Upper lobe of left lung (tissue), 6 donors: ENCODE results near the gene STX8. TPM values are rescaled to one million over a fixed set of nuclear protein-coding genes. Genes with fewer than 3 reads are reported as not detected.
A peak's percentile ranks its signal among the peaks of the same experiment; 100 is the strongest.
"Not testable (repeated sequence)": the region's sequence is repeated elsewhere in the genome, so short reads cannot be mapped to it uniquely, and the experiment has no call there.

Experiments used
- ATAC-seq, 2 donors: fragments of 200-7000 bp; cut with Tn5 transposase; one replicate each; pipeline ENCODE4 v1.9.1; 2022; ENCODE audit warnings: mild to moderate bottlenecking in 2 of 2, moderate library complexity in 2 of 2; ENCODE audit not compliant: low FRiP score in 2 of 2
- DNase-seq, 2 donors: peaks; one replicate each; pipeline ENCODE4 v3.0.0-alpha.2; 2019 to 2020
- H3K27ac ChIP-seq, 4 donors: fragments of 200-600 bp; sonication (generic); one replicate each; pipeline ENCODE4 v1.5.1; 2016 to 2019
- H3K27me3 ChIP-seq, 4 donors: fragments of 200-600 bp; sonication (generic); one replicate each; pipeline ENCODE4 v1.5.1; 2017 to 2019
- H3K36me3 ChIP-seq, 4 donors: fragments of 200-600 bp; sonication (generic); one replicate each; pipeline ENCODE4 v1.5.1; 2016 to 2019
- H3K4me1 ChIP-seq, 4 donors: fragments of 200-600 bp; sonication (generic); one replicate each; pipeline ENCODE4 v1.5.1; 2018 to 2019
- H3K4me3 ChIP-seq, 4 donors: fragments of 200-600 bp; sonication (generic); one replicate each; pipeline ENCODE4 v1.5.1; 2017 to 2019; ENCODE audit warnings: mild to moderate bottlenecking in 2 of 4, moderate library complexity in 1 of 4
- H3K9me3 ChIP-seq, 4 donors: fragments of 200-600 bp; sonication (generic); one replicate each; pipeline ENCODE4 v1.5.1; 2018 to 2019
- EP300 ChIP-seq, 4 donors: sonication (generic); formaldehyde crosslinking; IDR thresholded peaks; one replicate each; pipeline ENCODE4 v1.5.1; 2017; ENCODE audit warnings: antibody characterized with exemption in 4 of 4, control low read depth in 2 of 4
- POLR2A ChIP-seq, 4 donors: fragments of 450-650 bp; IDR thresholded peaks; one replicate each; pipeline ENCODE4 v1.5.1; 2016 to 2017; ENCODE audit warnings: antibody characterized with exemption in 4 of 4, mild to moderate bottlenecking in 2 of 4
- POLR2AphosphoS5 ChIP-seq, 2 donors: sonication (generic); formaldehyde crosslinking; IDR thresholded peaks; one replicate each; pipeline ENCODE4 v1.5.1; 2017; ENCODE audit warnings: antibody characterized with exemption in 2 of 2
- WGBS, 2 donors: methylation state at CpG; one replicate each; pipeline ENCODE4 v1.1.5; 2017 to 2018; 5-methylcytosine and 5-hydroxymethylcytosine counted together
- total RNA-seq, 6 donors: library from RNA; depleted of rRNA in 4 of 6; stranded (reverse); fragments of >200 nt in 4 of 6; gene quantifications; one replicate each; pipeline versions ENCODE4 v1.1.0 to v1.2.1, GENCODE V29; 2016 to 2021
- TF ChIP-seq, protein P1 (sequence below), 6 experiments: fragments of 450-650 bp in 4 of 6; fragments of 200-600 bp in 2 of 6; sonication (generic) in 2 of 6; IDR thresholded peaks; one replicate each; pipeline ENCODE4 v1.5.1; 2016 to 2019; ENCODE audit warnings: antibody characterized with exemption in 6 of 6
- donor health status: DM: no; HTN: no; CAD: no; lungs with moderate emphysema.
- donor health status: DM: no; HTN: yes; CAD: no; lungs with severe emphysema.

Gene STX8
- total RNA-seq, 6 donors from 2014 or later = 39.2 to 138 (median 52.3) TPM

- Histone ChIP-seq H3K4me1 (no peaks in the 10 kb centered on the region), H3K27ac (no peak overlapping the region), H3K36me3 (peaks cover 0 to 16% (median 3%) of the 10 kb centered on the region in 4 donors), H3K4me3 (no peak overlapping the region), H3K27me3 (no peaks in the 10 kb centered on the region), H3K9me3 (no peaks in the 10 kb centered on the region)
- no peak for DNase-seq
- TF ChIP-seq POLR2A (IDR thresholded peaks at IDR 0.05) = no peak
- TF ChIP-seq EP300 (IDR thresholded peaks at IDR 0.05) = no peak
- no peak for TF ChIP-seq POLR2AphosphoS5 (IDR thresholded peaks at IDR 0.05)
- TF ChIP-seq, protein P1, sequence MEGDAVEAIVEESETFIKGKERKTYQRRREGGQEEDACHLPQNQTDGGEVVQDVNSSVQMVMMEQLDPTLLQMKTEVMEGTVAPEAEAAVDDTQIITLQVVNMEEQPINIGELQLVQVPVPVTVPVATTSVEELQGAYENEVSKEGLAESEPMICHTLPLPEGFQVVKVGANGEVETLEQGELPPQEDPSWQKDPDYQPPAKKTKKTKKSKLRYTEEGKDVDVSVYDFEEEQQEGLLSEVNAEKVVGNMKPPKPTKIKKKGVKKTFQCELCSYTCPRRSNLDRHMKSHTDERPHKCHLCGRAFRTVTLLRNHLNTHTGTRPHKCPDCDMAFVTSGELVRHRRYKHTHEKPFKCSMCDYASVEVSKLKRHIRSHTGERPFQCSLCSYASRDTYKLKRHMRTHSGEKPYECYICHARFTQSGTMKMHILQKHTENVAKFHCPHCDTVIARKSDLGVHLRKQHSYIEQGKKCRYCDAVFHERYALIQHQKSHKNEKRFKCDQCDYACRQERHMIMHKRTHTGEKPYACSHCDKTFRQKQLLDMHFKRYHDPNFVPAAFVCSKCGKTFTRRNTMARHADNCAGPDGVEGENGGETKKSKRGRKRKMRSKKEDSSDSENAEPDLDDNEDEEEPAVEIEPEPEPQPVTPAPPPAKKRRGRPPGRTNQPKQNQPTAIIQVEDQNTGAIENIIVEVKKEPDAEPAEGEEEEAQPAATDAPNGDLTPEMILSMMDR (IDR thresholded peaks at IDR 0.05) = no peak
- WGBS, 2 donors = 72 to 76% methylated on average over 10 of the region's 10 CpGs
- no peak for ATAC-seq
Measured at GRCh38 chr17:9557161-9557755, 18.4 kb downstream of the STX8 start.

- peaks cover 0 to 32% (median 3%) of the 10 kb centered on the region in 4 donors for H3K36me3 ChIP-seq
- H3K27ac ChIP-seq, H3K27me3 ChIP-seq, DNase-seq, ATAC-seq, H3K4me3 ChIP-seq, H3K9me3 ChIP-seq, H3K4me1 ChIP-seq: not testable (repeated sequence)
- TF ChIP-seq, protein P1 (IDR thresholded peaks at IDR 0.05) = peak in 3 of 6 experiments; percentile 12 to 19 (median 12)
- WGBS, 2 donors = 73 to 91% methylated on average over 6 of the region's 6 CpGs
Measured at GRCh38 chr17:9554715-9555114, 20.9 kb downstream of the STX8 start.

DNA sequence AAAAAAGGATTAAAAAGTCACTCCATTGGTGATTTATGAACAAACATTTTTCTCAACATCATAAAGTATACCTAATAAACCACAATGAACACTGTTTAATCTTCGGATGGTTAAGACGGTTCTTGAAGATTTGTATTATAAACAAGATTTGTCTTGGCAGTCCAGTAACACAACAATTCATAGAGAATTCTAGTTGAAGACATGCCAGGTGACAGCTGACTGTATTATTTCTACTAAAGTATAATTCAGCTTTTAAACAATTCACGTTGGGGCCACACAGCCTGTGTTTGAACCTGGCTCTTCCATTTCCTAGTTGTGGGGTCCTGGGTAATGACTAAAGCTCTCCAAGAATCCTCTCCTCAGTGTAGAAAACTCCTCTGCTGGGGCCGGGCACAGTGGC is 22.0 kb downstream of the STX8 start:
- no peak overlapping the region for H3K4me3 ChIP-seq
- DNase-seq (no peak), ATAC-seq (no peak)
- H3K27ac ChIP-seq = no peak overlapping the region
- no peaks in the 10 kb centered on the region for H3K9me3 ChIP-seq
- peaks cover 0 to 32% (median 3%) of the 10 kb centered on the region in 4 donors for H3K36me3 ChIP-seq
- 88% methylated on average over 4 of the region's 4 CpGs for WGBS, 2 donors
- TF ChIP-seq POLR2A (IDR thresholded peaks at IDR 0.05) = no peak
- no peak for TF ChIP-seq EP300 (IDR thresholded peaks at IDR 0.05)
- TF ChIP-seq POLR2AphosphoS5 (IDR thresholded peaks at IDR 0.05) = no peak
- TF ChIP-seq, protein P1 (IDR thresholded peaks at IDR 0.05) = no peak
- H3K4me1 ChIP-seq = no peaks in the 10 kb centered on the region
- no peaks in the 10 kb centered on the region for H3K27me3 ChIP-seq

DNA sequence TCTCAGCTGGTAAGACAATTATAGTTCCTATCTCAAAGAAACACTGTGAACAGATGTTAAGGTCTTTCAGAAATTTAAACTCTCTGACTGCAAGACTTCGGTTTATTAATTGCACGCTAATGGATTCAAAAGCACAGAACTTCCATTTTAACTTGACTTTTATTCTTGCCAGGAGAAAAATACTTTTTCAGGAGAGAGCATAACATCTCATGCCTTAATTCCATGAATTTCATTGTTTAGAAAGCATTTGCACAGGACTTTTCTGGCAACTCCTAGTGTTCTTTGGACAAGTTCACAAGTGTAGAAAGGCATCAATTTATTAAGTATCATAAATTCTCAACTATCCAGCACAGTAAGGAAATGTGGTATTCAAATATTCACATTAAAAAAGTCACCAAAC is 22.4 kb downstream of the STX8 start:
- Histone ChIP-seq H3K9me3 (no peaks in the 10 kb centered on the region), H3K27ac (no peak overlapping the region), H3K4me1 (no peaks in the 10 kb centered on the region), H3K27me3 (no peaks in the 10 kb centered on the region), H3K36me3 (peaks cover 0 to 32% (median 3%) of the 10 kb centered on the region in 4 donors), H3K4me3 (no peak overlapping the region)
- DNase-seq (no peak), ATAC-seq (no peak)
- 96 to 100% methylated on average over 2 of the region's 2 CpGs for WGBS, 2 donors
- TF ChIP-seq, protein P1 (IDR thresholded peaks at IDR 0.05) = no peak
- TF ChIP-seq POLR2AphosphoS5 (IDR thresholded peaks at IDR 0.05) = no peak
- TF ChIP-seq POLR2A (IDR thresholded peaks at IDR 0.05) = no peak
- TF ChIP-seq EP300 (IDR thresholded peaks at IDR 0.05) = no peak

DNA sequence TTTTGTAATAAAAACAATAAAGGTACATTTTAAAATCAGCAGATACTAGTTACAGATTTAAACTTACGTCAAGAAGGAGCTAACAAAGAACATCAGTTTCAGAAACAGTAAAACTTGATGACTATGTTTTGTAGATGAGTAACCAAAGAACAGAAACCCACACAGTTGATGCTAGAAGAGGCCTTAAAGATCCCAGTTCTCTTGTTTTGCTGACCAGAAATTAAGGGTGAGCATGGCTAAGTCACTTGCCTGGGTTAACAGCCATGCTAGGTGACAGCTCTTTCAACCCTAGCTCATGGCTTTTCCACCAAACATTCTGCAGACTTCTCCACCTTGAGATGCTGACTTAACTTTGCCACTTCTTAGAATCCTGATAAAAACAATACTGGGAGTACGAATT is 26.4 kb downstream of the STX8 start:
- no peak for DNase-seq
- Histone ChIP-seq H3K4me3 (no peak overlapping the region), H3K27ac (no peak overlapping the region), H3K27me3 (no peaks in the 10 kb centered on the region), H3K9me3 (no peaks in the 10 kb centered on the region), H3K4me1 (no peaks in the 10 kb centered on the region), H3K36me3 (peaks cover 0 to 25% (median 3%) of the 10 kb centered on the region in 4 donors)
- 91 to 98% methylated on average over 2 of the region's 2 CpGs for WGBS, 2 donors
- no peak for ATAC-seq
- TF ChIP-seq POLR2AphosphoS5 (IDR thresholded peaks at IDR 0.05) = no peak
- TF ChIP-seq POLR2A (IDR thresholded peaks at IDR 0.05) = no peak
- TF ChIP-seq, protein P1 (IDR thresholded peaks at IDR 0.05) = no peak
- TF ChIP-seq EP300 (IDR thresholded peaks at IDR 0.05) = no peak
